Measurements from ENCODE around the gene MOGAT1.

The MOGAT1 gene

DNA sequence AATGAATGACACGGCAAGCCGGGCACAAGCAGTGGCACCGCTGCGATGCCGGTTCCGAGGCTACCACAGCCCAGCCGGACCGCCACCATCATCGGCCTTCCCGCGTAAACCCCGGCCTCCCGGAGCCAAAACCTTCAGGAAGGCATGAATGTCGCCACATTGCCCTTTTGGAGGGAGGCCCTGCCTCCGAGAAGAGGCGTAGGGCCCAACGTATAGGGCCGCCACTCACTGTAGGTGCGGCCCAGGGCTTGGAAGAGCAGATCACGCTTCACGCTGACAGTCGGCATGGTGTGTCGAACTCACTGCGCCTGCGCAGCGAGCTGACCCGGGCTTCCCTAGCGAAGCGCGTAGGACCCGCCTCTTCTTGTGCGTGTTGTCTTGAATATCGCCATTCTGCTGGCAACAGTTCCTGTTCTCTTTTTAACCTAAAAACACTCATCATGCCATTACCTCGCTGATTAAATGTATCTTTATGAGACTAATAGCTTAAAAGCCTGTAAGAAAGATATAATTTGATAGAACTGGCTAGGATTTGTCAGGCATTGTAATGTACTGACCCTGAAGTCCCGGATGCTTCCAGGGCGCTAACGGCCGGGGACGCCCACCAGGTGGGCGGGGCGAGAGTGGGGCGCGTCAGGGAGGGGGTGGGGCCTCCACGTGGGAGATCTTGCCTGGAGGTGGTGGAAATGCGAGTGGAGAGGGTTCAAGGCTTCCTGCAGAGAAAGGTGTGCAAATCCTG lies 15.5 kb upstream of the MOGAT1 start, which contains the start of gene FARSB:
Gene FARSB (minus strand): TSS at position 306 of the 739 bp plus-strand sequence. CDS start 19 bp downstream, at position 287.
- peak; percentile 91 for DNase-seq
- Mint-ChIP-seq H3K4me3 (peak within 1 kb of the TSS; percentile 99), H3K27ac (peak within 1 kb of the TSS; percentile 100), H3K4me1 (ENCODE audit: low read depth) (peaks cover 45% of the 10 kb centered on the region), H3K36me3 (ENCODE audit: low read depth) (peaks cover 50% of the 10 kb centered on the region), H3K27me3 (no peaks in the 10 kb centered on the region), H3K9me3 (no peaks in the 10 kb centered on the region)

DNA sequence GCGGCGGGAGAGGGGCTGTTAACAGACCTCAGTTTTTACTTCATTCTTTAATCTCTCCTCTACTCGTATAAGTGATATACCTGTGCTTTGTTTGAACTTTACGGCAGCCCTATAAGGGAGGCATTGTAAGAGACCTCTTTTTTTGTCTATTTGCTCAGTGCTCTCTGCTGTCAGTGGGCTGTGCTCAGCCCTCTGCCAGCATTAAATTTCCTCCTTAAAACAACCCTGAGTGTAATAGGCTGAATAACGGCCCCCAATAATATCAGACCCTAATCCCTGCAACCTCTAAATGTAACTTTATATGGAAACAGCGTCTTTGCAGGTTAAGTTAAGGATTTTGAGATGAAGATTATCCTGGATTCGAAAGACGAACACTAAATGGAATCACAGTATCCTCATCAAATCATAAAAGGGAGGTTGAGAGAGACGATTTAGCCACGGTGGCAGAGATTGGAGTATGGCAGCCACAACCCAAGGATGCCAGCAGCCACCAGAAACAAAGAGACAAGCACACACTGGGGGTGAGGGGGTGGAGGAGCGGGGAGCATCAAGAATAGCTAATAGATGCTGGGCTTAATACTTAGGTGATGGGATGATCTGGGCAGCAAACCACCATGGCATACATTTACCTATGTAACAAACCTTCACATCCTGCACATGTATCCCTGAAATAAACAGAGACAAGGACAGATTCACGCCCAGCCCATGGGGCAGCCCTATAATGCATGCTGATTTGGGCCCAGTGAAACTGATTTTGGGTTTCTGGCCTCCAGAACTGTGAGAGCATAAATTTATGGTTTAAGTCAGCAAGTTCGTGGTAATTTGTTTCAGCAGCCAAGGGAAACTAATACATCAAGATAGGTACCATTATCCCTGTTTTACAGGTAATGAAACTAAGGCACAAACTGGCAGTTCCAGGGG lies 14.7 kb upstream of the MOGAT1 start:
- Mint-ChIP-seq H3K27me3 (no peaks in the 10 kb centered on the region), H3K9me3 (no peaks in the 10 kb centered on the region), H3K27ac (peak overlapping the region; percentile 100), H3K36me3 (ENCODE audit: low read depth) (peaks cover 43% of the 10 kb centered on the region), H3K4me1 (ENCODE audit: low read depth) (peaks cover 37% of the 10 kb centered on the region), H3K4me3 (peak overlapping the region; percentile 99)
- DNase-seq, result no peak

DNA sequence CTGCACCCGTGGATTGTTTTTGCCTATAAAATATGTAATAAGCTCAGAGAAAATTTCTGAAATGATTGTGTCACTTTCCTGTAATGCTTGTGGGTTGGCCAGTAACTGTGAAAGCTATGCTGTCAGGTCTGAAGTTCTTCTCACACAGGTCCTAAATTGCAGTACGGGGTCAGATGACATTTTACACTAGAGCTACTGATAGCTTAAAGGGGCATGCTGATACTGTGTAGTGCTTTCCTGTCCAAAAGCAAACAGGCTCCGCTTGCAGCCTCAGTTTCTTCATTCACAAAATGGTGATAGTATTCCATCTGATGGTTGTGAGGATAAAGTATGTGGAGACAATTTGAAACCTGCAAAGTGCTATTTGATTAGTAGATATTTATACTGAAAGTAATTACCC lies 8.0 kb upstream of the MOGAT1 start:
- Mint-ChIP-seq H3K27ac (no peak overlapping the region), H3K4me3 (no peak overlapping the region), H3K4me1 (ENCODE audit: low read depth) (no peaks in the 10 kb centered on the region), H3K36me3 (ENCODE audit: low read depth) (no peaks in the 10 kb centered on the region), H3K9me3 (no peaks in the 10 kb centered on the region), H3K27me3 (peaks cover 16% of the 10 kb centered on the region)
- no peak for DNase-seq

DNA sequence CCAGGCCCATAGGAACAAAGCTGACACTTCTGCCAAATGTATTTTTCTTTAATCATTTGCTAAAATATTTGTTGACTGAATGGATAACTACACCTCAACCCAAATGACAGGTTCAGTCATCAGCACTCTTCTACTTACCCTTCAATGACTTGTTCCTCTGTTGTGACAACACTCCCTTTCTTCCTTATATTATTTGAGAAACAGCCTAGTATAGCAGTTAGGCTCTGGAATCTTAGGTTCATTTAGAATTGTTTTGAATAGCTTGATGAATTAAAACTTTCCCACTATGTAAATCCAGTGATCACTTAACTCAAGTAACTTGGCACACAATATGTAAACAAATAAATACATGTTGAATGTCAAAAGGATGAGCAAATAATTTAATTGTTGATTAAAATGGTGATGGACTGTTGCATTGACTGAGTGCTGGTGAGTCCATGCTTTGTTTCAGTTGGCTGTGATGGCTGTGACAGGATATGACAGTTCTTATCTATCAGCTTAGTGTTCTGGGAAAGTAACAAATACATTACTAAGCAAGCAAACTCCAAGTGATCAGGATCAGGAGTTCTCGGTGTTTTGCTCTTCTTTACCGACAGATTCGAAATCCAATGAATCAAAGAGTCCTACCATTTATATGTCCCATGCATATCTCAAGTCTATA lies 2.8 kb upstream of the MOGAT1 start:
- no peaks in the 10 kb centered on the region for H3K36me3 Mint-ChIP-seq (ENCODE audit: low read depth)
- H3K4me3 Mint-ChIP-seq, result no peak overlapping the region
- H3K9me3 Mint-ChIP-seq, result no peaks in the 10 kb centered on the region
- H3K27ac Mint-ChIP-seq, result no peak overlapping the region
- no peak for DNase-seq
- H3K27me3 Mint-ChIP-seq, result peaks cover 57% of the 10 kb centered on the region
- peaks cover 10% of the 10 kb centered on the region for H3K4me1 Mint-ChIP-seq (ENCODE audit: low read depth)

DNA sequence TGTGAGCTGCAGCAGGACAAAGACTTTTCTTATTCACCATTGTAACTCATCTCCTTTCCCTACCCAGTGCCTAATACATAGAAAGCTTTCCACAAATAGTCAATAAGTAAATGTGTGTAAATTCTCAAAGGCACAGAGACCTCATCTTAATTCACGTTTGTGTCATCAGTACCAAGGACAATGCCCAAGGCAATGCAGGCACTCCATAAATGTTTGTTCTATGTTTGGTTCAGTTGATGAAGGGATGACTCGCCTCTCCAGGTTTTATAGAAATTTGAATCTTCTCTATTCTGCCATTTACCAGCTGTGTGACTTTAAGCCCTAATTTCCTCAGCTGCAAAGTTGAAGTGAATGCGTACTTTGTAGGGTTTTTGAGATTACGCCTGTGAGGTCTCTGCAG lies 2.1 kb upstream of the MOGAT1 start:
- Mint-ChIP-seq H3K4me1 (ENCODE audit: low read depth) (peaks cover 10% of the 10 kb centered on the region), H3K27ac (no peak overlapping the region), H3K36me3 (ENCODE audit: low read depth) (no peaks in the 10 kb centered on the region), H3K9me3 (no peaks in the 10 kb centered on the region), H3K4me3 (no peak overlapping the region), H3K27me3 (peaks cover 62% of the 10 kb centered on the region)
- DNase-seq, result no peak

DNA sequence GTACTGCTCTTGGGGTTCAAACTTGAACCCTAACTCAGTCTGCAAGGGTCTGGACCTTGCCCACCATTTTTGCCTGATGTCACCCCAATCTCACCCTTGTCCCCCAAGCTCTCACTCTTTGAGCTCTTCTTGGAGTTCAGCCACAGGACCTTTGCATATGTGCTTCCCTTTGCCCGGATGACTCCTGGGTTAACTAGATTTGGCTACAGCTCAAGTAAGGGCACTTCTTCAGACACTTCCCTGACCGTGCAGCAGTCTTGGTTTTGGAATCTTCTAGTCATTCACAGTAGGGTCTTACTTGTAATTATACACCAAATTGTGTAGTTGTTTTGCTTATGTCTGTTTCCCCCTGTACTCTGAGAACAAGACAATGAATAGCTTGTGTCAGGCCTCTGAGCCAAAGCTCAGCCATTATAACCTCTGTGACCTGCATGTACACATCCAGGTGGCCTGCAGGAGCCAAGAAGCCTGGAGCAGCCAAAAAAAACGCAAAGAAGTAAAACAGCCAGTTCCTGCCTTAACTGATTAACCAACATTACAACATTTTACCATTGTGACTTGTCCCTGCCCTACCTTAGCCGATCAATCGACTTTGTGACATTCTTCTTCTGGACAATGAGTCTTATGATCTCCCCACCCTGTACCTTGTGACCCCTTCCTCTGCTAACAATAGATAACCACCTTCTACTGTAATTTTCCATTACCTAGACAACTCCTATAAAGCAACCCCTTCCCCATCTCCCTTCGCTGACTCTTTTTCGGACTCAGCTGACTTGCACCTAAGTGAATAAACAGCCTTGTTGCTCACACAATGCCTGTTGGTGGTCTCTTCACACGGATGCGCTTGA lies 1.0 kb upstream of the MOGAT1 start:
- Mint-ChIP-seq H3K4me3 (no peak overlapping the region), H3K27ac (no peak overlapping the region), H3K36me3 (ENCODE audit: low read depth) (no peaks in the 10 kb centered on the region), H3K27me3 (peaks cover 68% of the 10 kb centered on the region), H3K4me1 (ENCODE audit: low read depth) (peaks cover 10% of the 10 kb centered on the region), H3K9me3 (no peaks in the 10 kb centered on the region)
- DNase-seq, result no peak

DNA sequence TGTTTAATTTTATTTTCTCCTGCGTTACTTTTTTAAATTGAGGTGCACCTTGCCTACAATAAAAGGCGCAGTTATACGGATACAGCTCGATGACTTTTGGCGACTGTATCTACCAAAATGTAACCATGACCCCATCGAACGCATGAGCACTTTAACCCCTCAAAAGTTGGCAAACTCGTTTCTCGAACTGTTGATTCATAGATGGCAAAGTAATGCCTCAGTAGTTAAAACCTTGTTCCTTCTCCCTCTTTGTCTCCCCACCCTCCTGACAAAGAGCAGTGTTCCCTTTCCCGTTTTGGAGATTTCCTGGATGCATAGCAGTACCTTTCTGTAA lies 577 bp downstream of the MOGAT1 start:
- Mint-ChIP-seq H3K27ac (no peak overlapping the region), H3K27me3 (peaks cover 65% of the 10 kb centered on the region), H3K4me3 (peak overlapping the region; percentile 57), H3K9me3 (no peaks in the 10 kb centered on the region), H3K4me1 (ENCODE audit: low read depth) (peaks cover 10% of the 10 kb centered on the region), H3K36me3 (ENCODE audit: low read depth) (no peaks in the 10 kb centered on the region)
- no peak for DNase-seq

DNA sequence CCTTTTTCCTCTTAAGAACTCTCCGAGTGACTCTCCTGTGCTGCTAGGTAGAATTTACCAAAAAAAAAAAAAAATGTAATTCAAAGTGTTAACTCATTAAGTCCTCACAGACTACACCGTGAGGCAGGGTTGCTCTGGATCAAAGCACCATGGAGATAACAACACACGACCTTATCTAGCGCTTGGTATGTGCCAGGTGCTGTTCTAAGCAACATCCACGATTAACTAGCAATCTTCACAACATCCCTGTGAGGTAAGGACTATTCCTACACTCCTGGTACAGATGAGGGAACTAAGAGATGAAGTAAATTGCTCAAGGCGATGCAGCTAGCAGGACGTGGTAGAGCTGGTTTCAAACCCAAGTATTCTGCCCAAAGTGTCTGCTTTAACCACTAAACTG lies 1.8 kb downstream of the MOGAT1 start:
- no peak for DNase-seq
- Mint-ChIP-seq H3K27ac (no peak overlapping the region), H3K4me1 (ENCODE audit: low read depth) (peaks cover 10% of the 10 kb centered on the region), H3K4me3 (no peak overlapping the region), H3K36me3 (ENCODE audit: low read depth) (no peaks in the 10 kb centered on the region), H3K9me3 (no peaks in the 10 kb centered on the region), H3K27me3 (peaks cover 65% of the 10 kb centered on the region)

DNA sequence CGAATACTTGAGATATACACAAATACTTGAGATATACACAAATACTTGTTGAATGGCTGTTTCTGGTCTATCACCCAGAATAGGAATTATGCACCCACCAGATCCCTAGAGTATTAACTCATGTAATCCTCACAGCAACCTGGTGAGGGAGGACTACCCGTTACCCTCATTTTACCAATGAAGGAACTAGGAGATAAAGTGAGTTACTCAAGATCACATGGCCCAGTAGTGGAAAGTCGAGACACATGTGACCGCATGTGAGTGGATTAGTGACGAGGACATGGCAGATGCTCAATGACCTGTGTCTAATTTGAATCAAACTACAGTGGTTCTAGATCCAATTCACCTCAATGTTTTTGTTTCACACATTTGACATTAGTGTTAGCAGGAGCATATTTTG lies 2.4 kb downstream of the MOGAT1 start:
- peaks cover 10% of the 10 kb centered on the region for H3K4me1 Mint-ChIP-seq (ENCODE audit: low read depth)
- H3K4me3 Mint-ChIP-seq, result no peak overlapping the region
- no peak for DNase-seq
- H3K36me3 Mint-ChIP-seq (ENCODE audit: low read depth), result no peaks in the 10 kb centered on the region
- no peaks in the 10 kb centered on the region for H3K9me3 Mint-ChIP-seq
- H3K27ac Mint-ChIP-seq, result no peak overlapping the region
- peaks cover 67% of the 10 kb centered on the region for H3K27me3 Mint-ChIP-seq

DNA sequence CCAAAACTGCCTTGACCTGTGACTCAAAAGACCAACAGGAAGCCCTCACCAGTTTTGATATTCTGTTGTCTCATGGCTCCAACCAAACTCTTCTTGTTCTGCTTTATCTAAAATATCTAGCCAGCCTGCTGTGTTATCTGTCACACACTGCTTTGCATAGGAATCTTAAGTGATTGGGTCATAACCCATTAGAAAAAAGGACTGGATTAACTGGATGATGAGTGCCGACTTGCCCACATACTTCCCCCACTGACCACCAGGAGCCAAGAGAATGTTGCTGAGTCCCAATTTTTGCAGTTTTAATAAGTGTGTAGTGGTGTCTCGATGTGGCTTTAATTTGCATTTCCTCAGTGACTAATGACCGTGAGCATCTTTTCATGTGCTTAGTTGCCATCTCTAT lies 6.5 kb downstream of the MOGAT1 start:
- Mint-ChIP-seq H3K4me3 (no peak overlapping the region), H3K9me3 (no peaks in the 10 kb centered on the region), H3K27me3 (peaks cover 65% of the 10 kb centered on the region), H3K4me1 (ENCODE audit: low read depth) (no peaks in the 10 kb centered on the region), H3K36me3 (ENCODE audit: low read depth) (no peaks in the 10 kb centered on the region), H3K27ac (no peak overlapping the region)
- DNase-seq, result no peak

DNA sequence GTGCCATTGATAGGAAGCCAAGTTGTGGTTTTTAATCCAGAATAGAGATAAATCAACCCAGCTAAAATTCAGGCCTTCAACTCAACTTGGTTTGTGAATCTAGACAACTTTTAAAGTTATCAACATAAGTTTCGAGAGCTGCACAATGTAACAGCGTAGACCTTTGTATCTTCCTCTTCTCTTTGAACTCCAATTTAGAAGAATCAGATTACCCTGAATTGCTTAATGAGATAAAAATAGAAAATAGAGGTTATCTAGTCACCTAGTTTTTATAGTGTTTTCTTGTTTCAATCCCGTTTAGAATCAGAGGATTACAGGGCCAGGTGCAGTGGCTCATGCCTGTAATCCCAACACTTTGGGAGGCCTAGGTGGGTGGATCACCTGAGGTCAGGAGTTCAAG lies 12.3 kb downstream of the MOGAT1 start:
- no peaks in the 10 kb centered on the region for H3K36me3 Mint-ChIP-seq (ENCODE audit: low read depth)
- H3K27ac Mint-ChIP-seq, result no peak overlapping the region
- H3K4me1 Mint-ChIP-seq (ENCODE audit: low read depth), result peaks cover 6% of the 10 kb centered on the region
- no peak overlapping the region for H3K4me3 Mint-ChIP-seq
- H3K9me3 Mint-ChIP-seq, result no peaks in the 10 kb centered on the region
- H3K27me3 Mint-ChIP-seq, result peaks cover 34% of the 10 kb centered on the region
- DNase-seq, result no peak

DNA sequence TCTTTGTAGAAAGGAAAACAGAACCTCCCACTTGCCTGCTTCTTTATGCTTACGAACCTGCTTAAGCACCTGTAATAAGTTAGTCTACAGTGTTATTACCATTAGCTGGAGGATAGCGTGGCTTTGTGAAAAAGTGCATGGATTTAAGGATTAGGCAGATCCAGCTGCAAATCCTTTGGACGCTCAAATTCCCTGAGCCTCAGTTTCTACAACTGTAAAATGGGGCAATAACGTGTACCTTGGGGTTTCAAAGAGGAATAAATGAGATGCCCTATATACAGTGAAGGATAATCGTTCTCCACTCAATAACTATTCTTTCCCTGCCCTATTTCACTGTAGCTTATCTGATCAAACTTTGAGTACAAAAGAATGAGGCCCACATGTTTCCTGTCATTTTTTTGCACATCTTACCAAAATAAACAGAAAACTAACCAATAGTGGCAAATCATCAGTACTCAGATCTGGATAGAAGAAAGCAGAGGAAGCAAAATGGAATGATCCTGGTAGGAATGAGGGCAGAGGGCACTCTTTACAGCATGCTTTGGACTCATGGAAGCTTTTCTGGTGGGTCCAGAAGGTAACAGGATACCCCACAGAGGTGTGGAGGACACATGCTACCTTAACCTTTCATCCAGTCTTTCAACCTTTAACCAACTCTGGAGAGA lies 14.8 kb downstream of the MOGAT1 start:
- Mint-ChIP-seq H3K36me3 (ENCODE audit: low read depth) (no peaks in the 10 kb centered on the region), H3K9me3 (no peaks in the 10 kb centered on the region), H3K27me3 (peaks cover 17% of the 10 kb centered on the region), H3K4me1 (ENCODE audit: low read depth) (peaks cover 15% of the 10 kb centered on the region), H3K4me3 (no peak overlapping the region), H3K27ac (no peak overlapping the region)
- DNase-seq, result no peak

DNA sequence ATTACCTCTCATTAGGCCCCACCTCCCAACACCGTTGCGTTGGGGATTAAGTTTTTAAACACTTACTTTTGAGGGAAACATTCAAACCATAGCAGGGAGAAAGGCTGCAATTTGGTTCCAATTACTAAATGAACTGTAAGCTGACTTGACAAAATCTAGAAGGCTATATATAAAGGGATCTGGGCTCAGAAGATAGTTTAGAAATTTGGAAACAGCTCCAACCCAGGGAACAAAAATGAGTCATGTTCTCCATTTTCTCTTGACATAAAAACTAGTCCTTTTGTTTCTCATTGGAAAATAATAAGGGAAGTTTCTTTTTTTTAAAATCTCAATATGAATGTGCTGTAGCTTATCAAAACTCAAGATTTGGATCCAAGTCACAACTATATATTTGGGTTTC lies 17.5 kb downstream of the MOGAT1 start:
- Mint-ChIP-seq H3K9me3 (no peaks in the 10 kb centered on the region), H3K36me3 (ENCODE audit: low read depth) (no peaks in the 10 kb centered on the region)
- DNase-seq, result no peak

DNA sequence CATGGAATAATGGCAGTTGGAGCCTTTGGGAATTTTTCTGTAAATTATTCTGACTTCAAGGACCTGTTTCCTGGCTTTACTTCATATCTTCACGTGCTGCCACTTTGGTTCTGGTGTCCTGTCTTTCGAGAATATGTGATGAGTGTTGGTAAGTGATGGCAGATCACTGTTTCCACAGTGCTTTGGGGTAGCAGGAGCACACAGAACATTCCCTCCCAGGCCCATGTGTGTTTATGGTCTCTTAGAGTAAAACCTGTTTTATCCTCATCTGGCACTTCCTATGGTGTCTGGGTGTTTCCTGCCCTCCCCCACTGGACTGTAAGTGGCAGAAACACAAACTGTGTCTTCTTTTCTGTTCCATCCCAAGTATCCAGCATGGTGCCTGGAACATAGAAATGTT lies 17.9 kb downstream of the MOGAT1 start:
- H3K27ac Mint-ChIP-seq, result no peak overlapping the region
- DNase-seq, result no peak
- no peaks in the 10 kb centered on the region for H3K36me3 Mint-ChIP-seq (ENCODE audit: low read depth)
- no peak overlapping the region for H3K4me3 Mint-ChIP-seq
- no peaks in the 10 kb centered on the region for H3K9me3 Mint-ChIP-seq
- peaks cover 2% of the 10 kb centered on the region for H3K27me3 Mint-ChIP-seq
- peaks cover 15% of the 10 kb centered on the region for H3K4me1 Mint-ChIP-seq (ENCODE audit: low read depth)

More for the DNA sequence above, 17.5 kb downstream of the MOGAT1 start:
- Mint-ChIP-seq H3K4me3 (no peak overlapping the region), H3K27me3 (peaks cover 2% of the 10 kb centered on the region), H3K27ac (no peak overlapping the region), H3K4me1 (ENCODE audit: low read depth) (peaks cover 15% of the 10 kb centered on the region)

All from activated T-cell treated with anti-CD3 and anti-CD28 coated beads, Interleukin-2, amount 50 U/mL, for 24 hours (primary cell).